ENCODE measurements around the gene RNPEPL1.

GRCh38 chr2:240586198-240586918, 18.1 kb downstream of the RNPEPL1 start, which contains the start of gene CAPN10:
- TF ChIP-seq ZBED1 (IDR thresholded peaks at IDR 0.05; ENCODE audit: borderline replicate concordance) (no peak), CTCF (IDR thresholded peaks at IDR 0.05 in 2 of 3, conservative IDR thresholded peaks at IDR 0.05 in 1 of 3; ENCODE audit: control insufficient read depth in 2 of 3, extremely low read depth in 1 of 3, insufficient read depth in 1 of 3, low read depth in 3 of 3, low read length in 3 of 3) (no peak), RFX5 (IDR thresholded peaks at IDR 0.05; ENCODE audit: low read depth, low read length) (no peak)
- TF ChIP-seq, protein P1, sequence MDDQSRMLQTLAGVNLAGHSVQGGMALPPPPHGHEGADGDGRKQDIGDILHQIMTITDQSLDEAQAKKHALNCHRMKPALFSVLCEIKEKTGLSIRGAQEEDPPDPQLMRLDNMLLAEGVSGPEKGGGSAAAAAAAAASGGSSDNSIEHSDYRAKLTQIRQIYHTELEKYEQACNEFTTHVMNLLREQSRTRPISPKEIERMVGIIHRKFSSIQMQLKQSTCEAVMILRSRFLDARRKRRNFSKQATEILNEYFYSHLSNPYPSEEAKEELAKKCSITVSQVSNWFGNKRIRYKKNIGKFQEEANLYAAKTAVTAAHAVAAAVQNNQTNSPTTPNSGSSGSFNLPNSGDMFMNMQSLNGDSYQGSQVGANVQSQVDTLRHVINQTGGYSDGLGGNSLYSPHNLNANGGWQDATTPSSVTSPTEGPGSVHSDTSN (IDR thresholded peaks at IDR 0.05; ENCODE audit: insufficient replicate concordance, low read depth, low read length), result no peak

All from GM12878 (cell line).